Right renal pelvis (tissue), 4 donors: ENCODE measurements around the gene PAGR1. TPM values are rescaled to one million over a fixed set of nuclear protein-coding genes. Genes with fewer than 3 reads are reported as not detected.
"Not testable (repeated sequence)": the region's sequence is repeated elsewhere in the genome, so short reads cannot be mapped to it uniquely, and the experiment has no call there.

ENCODE experiments used
- DNase-seq, 4 donors: peaks; one replicate each; pipeline ENCODE4 v3.0.0-alpha.2; 2013; ENCODE audit warnings: low read depth in 4 of 4, low spot score in 3 of 4, missing footprints in 1 of 4
- polyA plus RNA-seq, 4 donors: library from polyadenylated mRNA; unstranded; fragments of 120-200 nt; gene quantifications; one replicate each; pipeline ENCODE4 v1.2.1, GENCODE V29; 2013; ENCODE audit not compliant: insufficient read length in 4 of 4

PAGR1 gene
- polyA plus RNA-seq, 4 donors = 33.9 to 46.9 (median 35.9) TPM

DNA sequence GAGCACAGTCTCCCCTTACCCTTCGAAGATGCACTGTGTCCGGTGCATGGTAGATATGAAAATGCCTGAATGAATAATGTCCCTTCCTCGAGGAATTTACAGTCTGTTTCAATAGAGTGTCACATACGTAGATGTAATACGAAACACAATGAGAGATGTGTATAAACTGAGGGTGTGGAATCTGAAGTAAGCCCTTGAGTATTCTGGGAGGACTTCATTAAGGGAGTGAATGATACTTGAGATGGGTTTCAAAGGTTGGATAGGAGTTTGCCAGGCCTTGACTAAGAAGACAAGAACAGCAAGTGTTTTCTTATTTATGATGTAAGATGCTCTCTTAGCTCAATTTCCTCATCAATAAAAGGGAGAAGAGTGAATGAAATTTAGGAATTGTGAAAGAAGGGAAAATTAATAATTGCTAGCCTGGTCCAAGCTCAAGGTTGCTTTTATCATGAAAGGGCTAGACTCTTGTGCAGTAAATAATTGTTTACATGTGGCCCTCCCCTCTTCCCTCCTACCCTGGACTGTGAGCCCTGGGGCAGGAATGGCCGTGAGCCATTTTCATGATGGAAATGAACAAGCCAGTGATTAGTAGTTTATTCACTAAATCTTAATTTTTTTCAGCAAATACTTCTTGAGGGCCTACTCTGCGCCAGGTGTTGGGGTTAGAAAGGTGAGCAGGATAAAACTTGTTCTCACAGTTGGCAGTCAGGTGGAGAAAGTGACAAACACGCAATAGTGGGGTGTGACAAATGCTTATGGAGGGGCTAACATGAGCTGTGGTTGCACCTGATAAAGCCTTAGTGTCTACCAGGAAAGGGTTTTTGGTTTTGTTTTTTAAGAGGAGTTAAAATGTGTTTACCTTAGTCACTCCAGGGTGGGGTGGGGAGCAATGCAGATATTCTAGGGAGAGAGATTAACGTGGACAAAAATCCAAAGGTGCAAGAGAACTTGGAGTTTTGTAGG is 23.8 kb upstream of the PAGR1 start:
- DNase-seq = no peak

DNA sequence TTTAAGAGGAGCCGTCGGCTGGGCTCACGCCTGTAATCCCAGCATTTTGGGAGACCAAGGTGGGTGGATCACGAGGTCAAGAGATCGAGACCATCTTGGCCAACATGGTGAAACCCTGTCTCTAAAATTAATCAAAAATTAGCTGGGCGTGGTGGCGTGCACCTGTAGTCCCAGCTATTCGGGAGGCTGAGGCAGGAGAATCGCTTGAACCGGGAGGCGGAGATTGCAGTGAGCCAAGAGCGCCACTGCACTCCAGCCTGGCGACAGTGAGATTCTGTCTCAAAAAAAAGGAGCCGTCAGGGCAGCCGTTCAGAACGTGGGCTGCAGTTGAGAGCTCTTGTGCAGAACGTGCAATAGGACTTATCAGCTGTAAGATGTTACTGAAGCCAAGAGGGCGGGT is 22.8 kb upstream of the PAGR1 start:
- DNase-seq = not testable (repeated sequence)

DNA sequence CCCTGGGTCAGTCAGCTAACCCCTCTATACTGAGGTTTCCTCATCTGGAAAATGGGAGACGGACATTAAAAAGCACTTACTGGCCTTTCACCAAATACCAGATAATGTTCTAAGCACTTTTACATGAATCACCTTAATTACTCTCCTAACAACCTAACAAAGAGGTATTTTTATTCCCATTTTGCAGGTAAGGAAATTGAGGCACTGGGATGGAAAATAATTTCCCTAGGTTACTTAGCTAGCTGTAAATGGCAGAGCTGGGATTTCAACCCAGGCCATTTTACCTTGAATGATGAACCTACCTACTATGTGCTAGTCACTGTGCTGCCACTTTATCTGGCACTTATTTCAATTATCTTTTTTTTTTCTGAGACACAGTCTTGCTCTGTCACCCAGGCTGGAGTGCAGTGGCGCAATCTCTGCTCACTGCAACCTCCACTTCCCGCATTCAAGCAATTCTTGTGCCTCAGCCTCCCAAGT is 21.7 kb upstream of the PAGR1 start:
- DNase-seq = no peak

DNA sequence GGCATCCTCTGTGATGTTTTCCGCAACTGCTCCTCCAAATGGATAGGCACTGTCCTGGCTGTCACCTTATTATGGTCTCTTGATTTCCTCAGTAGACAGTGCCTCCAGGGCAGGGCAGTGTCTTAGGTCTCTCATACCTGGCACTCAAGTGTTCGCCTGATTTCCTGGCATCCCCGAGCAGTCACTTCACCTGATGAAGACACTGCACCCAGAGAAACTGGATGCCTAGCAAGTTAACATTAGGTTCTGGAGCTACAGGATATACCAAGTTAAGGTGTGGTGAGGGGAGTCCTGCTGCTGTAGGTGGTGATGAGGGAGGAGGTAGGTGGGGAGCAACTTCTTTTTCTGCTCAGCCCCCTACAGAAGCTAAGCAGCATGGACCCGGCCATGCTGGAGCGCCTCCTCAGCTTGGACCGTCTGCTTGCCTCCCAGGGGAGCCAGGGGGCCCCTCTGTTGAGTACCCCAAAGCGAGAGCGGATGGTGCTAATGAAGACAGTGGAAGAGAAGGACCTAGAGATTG is 13.5 kb upstream of the PAGR1 start:
- DNase-seq = no peak

DNA sequence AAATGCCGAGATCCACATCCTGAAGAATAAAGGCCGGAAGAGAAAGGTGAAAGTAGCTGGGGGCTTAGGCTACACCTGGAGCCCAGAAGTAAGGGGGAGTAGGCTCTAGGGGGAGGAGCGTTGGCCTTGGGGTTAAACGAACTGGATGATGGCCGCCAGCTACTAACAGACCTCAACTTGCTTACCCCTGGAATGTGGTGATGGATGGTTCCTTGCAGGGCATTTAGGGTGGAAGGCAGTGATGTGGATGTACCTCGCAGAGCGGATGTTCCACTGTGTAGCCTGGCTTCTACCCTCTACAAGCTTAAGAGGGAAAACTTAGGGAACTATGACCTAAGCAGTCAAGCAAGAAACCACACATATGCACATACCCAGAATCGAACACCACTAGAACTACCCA is 11.9 kb upstream of the PAGR1 start:
- no peak for DNase-seq

DNA sequence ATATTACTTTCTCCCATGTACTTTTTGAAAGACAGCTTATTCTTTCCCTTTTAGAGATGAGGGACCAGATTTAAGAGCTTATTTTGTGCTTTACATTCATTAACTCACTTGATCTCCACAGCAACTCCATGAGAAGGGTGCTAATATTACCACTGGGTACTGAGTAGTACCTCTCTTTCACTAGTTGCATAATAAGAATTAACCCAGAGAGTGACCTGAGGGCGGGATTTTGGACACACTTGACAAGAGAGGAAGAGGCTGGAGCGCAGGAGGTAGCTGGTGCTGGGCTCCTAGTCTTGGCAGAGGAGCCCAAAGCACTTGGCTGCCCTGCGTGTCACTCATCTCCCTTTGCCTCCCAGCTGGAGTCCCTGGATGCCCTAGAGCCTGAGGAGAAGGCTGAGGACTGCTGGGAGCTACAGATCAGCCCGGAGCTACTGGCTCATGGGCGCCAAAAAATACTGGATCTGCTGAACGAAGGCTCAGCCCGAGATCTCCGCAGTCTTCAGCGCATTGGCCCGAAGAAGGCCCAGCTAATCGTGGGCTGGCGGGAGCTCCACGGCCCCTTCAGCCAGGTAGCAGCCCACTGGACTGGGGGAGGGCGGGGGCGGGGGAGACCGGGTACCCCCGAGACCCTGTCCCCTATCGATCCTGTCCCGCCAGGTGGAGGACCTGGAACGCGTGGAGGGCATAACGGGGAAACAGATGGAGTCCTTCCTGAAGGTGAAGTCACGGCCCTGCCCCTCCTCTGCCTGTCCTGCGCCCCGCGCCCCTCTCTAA is 11.3 kb upstream of the PAGR1 start:
- DNase-seq = no peak

DNA sequence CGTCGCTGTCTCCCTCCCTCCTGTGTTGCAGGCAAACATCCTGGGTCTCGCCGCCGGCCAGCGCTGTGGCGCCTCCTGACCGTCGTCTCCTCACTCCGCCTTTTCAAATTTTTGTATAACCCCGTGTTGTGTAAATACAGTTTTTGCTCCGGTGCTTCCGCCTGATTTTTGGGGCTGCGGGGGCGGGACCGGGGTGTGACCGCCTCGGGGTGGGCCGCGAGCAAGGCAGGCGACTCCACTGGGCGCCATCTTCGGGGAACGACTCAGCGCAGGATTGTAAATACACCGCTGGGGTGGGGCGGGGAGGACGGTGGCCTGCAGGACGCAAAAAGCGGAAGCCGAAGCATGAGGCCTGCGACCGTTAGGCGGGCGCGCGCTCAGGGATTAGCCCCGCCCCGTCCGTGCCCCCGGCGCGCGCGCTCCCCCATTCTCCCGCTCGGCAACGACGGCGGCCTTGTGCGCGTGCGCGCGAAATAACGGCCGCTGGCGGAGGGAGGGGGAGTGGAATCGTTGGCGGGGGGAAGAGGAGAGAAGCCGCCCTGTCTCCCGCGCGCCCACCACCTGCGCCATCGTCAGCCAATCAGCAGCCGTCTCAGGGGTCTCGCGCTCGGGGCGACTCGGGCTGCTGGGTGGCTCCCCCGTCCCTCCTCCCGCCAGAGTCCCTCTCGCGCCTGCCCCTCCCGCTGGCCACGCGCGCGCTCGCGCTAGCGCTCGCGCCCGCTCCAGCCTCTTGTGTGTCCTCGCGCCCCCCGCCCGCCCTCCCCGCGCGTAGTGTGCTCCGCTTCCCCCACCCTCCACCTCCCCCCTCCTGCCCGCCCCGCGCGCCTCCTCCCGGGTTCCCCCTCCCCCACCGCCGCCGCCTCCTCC is 10.5 kb upstream of the PAGR1 start:
- peak; percentile 92 to 96 (median 93) for DNase-seq

DNA sequence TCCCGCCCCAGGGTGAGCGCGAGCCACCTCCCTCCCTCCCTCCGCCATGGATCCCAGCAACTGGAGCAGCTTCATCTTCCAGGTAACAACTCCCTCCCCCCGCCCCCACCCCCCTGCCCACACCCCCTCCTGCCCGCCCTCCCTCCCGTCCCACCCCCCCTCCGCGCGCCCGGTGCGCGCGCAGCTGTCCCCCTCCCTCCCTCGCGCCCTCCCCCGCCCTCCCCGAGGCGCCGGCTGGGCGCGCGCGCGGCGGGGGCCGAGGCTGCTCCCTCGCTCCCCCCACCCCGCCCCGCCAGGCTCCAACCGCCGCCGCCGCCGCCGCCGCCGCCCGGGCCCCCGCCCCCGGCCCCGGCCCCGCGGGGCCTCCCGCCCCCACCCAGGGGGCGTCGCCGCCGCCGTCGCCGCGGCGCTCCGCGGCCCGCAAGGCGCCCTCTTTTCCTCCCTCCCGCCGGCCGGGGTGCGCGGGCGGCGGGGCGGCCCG is 9.8 kb upstream of the PAGR1 start, which contains the start of gene MAZ:
Gene MAZ (plus strand): TSS at position 431 of the 481 bp plus-strand sequence. CDS start 173 bp downstream, outside the sequence.
- no peak for DNase-seq

DNA sequence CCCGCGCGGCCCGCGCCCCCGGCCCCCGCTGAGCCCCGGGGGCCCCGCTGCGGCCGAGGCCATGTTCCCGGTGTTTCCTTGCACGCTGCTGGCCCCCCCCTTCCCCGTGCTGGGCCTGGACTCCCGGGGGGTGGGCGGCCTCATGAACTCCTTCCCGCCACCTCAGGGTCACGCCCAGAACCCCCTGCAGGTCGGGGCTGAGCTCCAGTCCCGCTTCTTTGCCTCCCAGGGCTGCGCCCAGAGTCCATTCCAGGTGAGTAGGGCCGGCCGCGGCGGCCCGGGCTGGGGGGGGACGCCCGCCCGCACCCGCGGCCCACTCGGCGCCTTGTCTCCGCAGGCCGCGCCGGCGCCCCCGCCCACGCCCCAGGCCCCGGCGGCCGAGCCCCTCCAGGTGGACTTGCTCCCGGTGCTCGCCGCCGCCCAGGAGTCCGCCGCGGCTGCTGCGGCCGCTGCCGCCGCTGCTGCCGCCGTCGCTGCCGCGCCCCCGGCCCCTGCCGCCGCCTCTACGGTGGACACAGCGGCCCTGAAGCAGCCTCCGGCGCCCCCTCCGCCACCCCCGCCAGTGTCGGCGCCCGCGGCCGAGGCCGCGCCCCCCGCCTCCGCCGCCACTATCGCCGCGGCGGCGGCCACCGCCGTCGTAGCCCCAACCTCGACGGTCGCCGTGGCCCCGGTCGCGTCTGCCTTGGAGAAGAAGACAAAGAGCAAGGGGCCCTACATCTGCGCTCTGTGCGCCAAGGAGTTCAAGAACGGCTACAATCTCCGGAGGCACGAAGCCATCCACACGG is 9.1 kb upstream of the PAGR1 start:
- no peak for DNase-seq

DNA sequence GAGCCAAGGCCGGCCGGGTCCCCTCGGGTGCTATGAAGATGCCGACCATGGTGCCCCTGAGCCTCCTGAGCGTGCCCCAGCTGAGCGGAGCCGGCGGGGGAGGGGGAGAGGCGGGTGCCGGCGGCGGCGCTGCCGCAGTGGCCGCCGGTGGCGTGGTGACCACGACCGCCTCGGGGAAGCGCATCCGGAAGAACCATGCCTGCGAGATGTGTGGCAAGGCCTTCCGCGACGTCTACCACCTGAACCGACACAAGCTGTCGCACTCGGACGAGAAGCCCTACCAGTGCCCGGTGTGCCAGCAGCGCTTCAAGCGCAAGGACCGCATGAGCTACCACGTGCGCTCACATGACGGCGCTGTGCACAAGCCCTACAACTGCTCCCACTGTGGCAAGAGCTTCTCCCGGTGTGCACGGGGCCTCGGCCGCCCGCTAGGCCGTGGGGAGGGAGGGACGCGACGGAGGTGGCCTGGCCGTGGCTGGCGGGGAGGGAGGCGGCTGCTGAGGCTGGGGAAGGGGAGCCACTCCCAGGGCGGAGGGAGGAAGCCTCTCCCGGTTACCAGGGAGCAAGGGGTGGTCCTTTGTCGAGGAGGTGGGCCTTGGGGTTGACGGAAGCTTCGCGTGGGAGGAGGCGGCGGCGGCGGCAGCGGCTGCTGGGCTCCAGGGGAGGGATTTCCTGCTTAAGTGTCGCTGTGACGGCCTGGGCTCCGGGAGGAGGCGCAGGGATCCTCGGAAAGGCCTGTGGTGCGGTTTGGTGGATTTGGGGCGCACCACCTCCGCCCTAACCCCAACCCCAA is 8.3 kb upstream of the PAGR1 start:
- DNase-seq = peak in 3 of 4 donors; percentile 76 to 83 (median 79)

DNA sequence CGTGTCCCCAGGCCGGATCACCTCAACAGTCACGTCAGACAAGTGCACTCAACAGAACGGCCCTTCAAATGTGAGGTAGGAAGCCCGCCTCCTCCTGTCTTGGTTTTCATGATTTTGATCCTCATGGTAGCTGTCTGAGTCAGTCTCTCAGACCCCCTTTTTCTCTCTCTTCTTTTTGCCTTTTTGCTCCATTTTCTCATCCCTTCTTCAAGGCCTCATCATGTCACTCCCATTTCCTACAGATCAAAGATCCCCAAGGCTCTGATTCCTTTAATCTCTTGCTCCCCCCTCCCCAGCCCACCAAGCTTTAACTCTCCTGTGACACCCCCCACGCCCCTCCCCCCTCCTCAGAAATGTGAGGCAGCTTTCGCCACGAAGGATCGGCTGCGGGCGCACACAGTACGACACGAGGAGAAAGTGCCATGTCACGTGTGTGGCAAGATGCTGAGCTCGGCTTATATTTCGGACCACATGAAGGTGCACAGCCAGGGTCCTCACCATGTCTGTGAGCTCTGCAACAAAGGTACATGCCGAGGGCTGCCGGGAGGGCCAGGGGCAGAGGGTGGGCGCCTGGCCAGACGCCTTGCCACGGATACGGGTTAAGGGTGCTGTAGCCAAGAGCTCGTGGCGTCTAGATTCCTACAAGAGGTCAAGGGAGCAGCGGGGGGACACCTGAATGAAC is 7.6 kb upstream of the PAGR1 start:
- DNase-seq = no peak

DNA sequence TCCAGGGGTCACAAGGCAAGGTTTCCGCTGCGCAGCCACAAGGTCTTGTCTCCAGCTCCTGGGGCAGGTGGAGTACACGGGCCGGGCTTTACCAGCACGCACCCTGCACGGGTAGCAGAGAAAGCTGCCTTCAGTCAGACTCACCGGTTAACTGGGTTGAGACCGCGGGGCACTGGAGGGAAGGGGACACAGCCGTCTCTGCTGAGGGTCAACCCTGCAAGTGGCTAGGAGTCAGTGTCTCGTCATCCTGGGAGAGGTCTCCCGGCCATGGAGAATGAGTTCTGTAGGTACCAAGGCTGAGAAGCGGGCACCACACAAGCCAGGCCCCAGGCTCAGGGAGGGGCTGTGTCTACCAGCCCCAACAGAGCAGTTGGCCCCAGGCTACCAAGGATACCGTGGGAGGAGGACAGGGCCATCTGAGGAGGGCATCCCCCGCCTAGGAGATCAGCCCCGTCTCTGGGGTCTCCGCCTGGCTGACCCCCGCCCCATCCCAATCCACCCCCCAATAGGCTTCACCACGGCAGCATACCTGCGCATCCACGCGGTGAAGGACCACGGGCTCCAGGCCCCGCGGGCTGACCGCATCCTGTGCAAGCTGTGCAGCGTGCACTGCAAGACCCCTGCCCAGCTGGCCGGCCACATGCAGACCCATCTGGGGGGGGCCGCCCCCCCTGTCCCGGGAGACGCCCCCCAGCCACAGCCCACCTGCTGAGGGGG is 6.8 kb upstream of the PAGR1 start:
- no peak for DNase-seq

DNA sequence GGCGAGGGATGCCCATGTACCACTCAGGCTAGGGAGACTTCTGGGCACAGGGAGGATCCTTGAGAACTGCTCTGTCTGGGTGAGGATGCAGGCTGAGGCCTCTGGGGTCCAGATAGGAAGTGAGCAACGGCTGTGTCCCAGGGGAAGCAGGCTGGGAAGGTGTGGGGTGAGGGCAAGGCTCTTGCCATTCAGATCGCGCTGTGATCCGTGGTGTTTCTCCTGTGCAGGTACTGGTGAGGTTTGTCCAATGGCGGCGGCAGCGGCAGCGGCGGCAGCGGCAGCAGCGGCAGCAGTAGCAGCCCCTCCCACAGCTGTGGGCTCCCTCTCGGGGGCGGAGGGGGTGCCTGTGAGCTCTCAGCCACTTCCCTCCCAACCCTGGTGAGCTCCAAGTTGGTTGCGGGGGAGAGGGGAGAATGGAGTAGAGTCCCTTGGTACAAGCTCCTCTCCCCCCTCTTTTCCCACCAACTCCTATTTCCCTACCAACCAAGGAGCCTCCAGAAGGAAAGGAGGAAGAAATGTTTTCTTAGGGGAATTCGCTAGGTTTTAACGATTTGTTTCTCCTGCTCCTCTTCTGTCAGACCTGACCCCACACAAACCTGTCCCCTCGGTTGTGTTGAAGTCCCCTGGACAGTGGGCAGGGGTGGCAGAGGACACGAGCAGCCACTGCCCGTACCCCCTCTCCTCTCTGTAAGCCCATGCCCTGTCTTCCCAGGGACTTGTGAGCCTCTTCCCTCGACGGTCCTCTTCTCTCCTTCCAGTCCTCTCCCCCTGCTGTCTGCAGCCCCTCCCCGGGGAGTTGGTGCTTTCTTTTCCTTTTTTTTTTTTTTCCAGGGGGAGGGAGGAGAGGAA is 5.9 kb upstream of the PAGR1 start:
- no peak for DNase-seq

DNA sequence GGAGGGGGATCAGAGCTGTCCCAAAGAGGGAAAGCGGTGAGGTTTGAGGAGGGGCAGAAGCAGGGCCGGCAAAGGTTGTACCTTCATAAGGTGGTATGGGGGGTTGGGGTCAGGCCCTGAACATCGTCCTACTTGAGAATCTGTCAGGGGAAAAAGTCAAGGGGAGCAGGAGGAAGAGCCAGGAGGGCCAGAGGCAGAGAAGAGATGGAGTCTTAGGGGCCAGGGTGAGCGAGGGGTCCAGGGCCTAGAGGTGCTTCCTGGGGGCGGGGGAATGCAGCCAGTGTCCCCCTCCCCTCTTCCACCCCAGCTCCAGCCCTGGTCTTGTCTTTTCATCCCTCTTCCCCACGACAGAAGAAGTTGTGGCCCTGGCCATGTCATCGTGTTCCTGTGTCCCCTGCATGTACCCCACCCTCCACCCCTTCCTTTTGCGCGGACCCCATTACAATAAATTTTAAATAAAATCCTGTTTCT is 5.2 kb upstream of the PAGR1 start:
- no peak for DNase-seq

DNA sequence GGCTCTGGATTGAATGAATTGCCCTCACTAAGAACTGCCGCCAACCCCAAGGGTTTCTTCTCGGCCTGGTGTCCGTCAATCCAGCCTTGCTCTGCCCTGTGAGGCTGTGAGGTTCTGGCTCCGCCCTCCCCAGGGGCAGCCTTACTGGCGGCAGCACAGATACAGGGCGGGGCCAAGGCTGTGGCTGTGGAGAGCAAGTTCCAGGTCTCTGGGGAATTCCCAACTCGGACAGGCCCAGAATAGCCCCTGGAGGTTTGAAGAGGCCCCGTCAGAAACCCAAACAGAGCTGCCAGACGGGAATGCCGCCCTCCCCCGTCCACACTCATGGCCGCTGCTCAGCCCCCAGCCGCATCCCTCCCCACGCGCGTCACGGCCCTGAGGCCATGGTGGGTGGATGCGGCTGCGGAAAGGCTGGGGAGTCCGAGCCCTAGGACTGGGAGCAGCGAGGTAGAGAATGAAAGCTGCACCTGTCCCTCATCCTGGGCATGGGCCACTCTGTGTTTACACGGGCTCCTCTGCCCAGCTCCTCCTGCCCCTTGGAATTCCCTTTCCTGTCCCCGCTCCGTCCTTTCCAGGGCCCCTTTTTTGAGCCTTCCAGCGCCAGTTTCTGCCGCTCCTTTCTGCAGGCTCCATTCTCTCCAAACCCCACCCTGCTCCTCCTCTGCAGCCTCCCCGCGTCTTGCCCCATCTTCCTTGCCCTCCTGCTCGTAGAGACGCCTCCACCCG is 4.6 kb upstream of the PAGR1 start:
- peak; percentile 82 to 91 (median 89) for DNase-seq
